ENCODE measurements around the gene SMIM33. TPM values are rescaled to one million over a fixed set of nuclear protein-coding genes. Genes with fewer than 3 reads are reported as not detected.
"Not testable (repeated sequence)": the region's sequence is repeated elsewhere in the genome, so short reads cannot be mapped to it uniquely, and the experiment has no call there.

SMIM33 gene
- total and polyA plus RNA-seq, 11 donors, result 0.16 TPM; not detected in 10

- peak; percentile 98 to 99 (median 99) for ATAC-seq
- TF ChIP-seq POLR2A (IDR thresholded peaks at IDR 0.05) (peak in 1 of 2 donors; percentile 57), CTCF (IDR thresholded peaks at IDR 0.05) (no peak)
- peak within 1 kb of the TSS; percentile 55 to 96 (median 89) for H3K4me3 ChIP-seq
These were observed 31.5 kb upstream of the SMIM33 start, which contains the start of gene DNAJC18 for GRCh38 chr5:139439013-139439903. Gene DNAJC18 (minus strand): TSS chr5:139439525. CDS start chr5:139439445, 80 bp downstream.

GRCh38 chr5:139440416-139440815 is 30.4 kb upstream of the SMIM33 start:
- Histone ChIP-seq H3K36me3 (peaks cover 0 to 21% (median 7%) of the 10 kb centered on the region in 9 donors), H3K27ac (peak overlapping the region in 1 of 12 donors; percentile 94), H3K4me1 (peaks cover 0 to 15% (median 13%) of the 10 kb centered on the region in 12 donors)
- not testable (repeated sequence) for H3K9me3 ChIP-seq, H3K4me3 ChIP-seq, DNase-seq, H3K27me3 ChIP-seq, ATAC-seq
- intact Hi-C loops (cut with DNase I), result loop anchor here in 3 of 10 donors (5.0 kb wide), 2 partner anchors 42 to 72 kb away; partner anchors contain the start of gene STING1 (in 2 of the 3)
- 95 to 98% (median 98%) methylated on average over 17 of the region's 17 CpGs for WGBS, 4 donors

More at GRCh38 chr5:139439013-139439903, 31.5 kb upstream of the SMIM33 start, which contains the start of gene DNAJC18:
- DNase-seq, result peak; percentile 94 to 97 (median 96)
- WGBS, 4 donors, result 4 to 8% (median 4%) methylated on average over 23 to 49 of the region's 49 CpGs
- Histone ChIP-seq H3K27ac (peak within 1 kb of the TSS; percentile 87 to 99 (median 96)), H3K27me3 (no peaks in the 10 kb centered on the region), H3K9me3 (no peaks in the 10 kb centered on the region), H3K36me3 (peaks cover 0 to 33% (median 15%) of the 10 kb centered on the region in 9 donors), H3K4me1 (peaks cover 0 to 15% (median 13%) of the 10 kb centered on the region in 12 donors)
- intact Hi-C loops (cut with DNase I), result loop anchor here in 5 of 10 donors (2.0 to 10.0 kb wide), 4 partner anchors 44 to 78 kb away; partner anchors contain the start of gene STING1 (in 3 of the 5)

- H3K4me1 ChIP-seq, result peaks cover 0 to 18% (median 9%) of the 10 kb centered on the region in 12 donors
- DNase-seq (no peak), ATAC-seq (no peak)
- H3K27ac ChIP-seq, result no peak overlapping the region
- H3K27me3 ChIP-seq, result no peaks in the 10 kb centered on the region
- H3K4me3 ChIP-seq, result no peak overlapping the region
- no peaks in the 10 kb centered on the region for H3K9me3 ChIP-seq
- H3K36me3 ChIP-seq, result peaks cover 0 to 10% (median 0%) of the 10 kb centered on the region in 9 donors
- intact Hi-C loops (cut with DNase I), result loop anchor here in 3 of 10 donors (5.0 kb wide), 2 partner anchors 38 to 68 kb away; partner anchors contain the start of gene STING1 (in 2 of the 3)
- 66 to 78% (median 69%) methylated on average over 4 of the region's 4 CpGs for WGBS, 4 donors
- TF ChIP-seq POLR2A (IDR thresholded peaks at IDR 0.05), result no peak
- TF ChIP-seq CTCF (IDR thresholded peaks at IDR 0.05), result no peak
These were observed 26.9 kb upstream of the SMIM33 start for GRCh38 chr5:139443831-139444453.

GRCh38 chr5:139445325-139446170 is 25.3 kb upstream of the SMIM33 start:
- no peak overlapping the region for H3K4me3 ChIP-seq
- H3K4me1 ChIP-seq, result peaks cover 0 to 11% (median 2%) of the 10 kb centered on the region in 12 donors
- H3K27ac ChIP-seq, result peak overlapping the region in 1 of 12 donors; percentile 19
- no peaks in the 10 kb centered on the region for H3K27me3 ChIP-seq
- DNase-seq (no peak), ATAC-seq (peak in 3 of 4 donors; percentile 35 to 48 (median 38))
- H3K36me3 ChIP-seq, result peaks cover 0 to 26% (median 0%) of the 10 kb centered on the region in 9 donors
- 47 to 53% (median 49%) methylated on average over 7 of the region's 7 CpGs for WGBS, 4 donors
- TF ChIP-seq POLR2A (IDR thresholded peaks at IDR 0.05) (no peak), CTCF (IDR thresholded peaks at IDR 0.05) (no peak)
- no peaks in the 10 kb centered on the region for H3K9me3 ChIP-seq
- intact Hi-C loops (cut with DNase I), result no loop called here
